ENCODE measurements around the gene GALNT14. TPM values are rescaled to one million over a fixed set of nuclear protein-coding genes. Genes with fewer than 3 reads are reported as not detected.

Gene GALNT14
- total RNA-seq, 1 donor from 2014 or later = 0.14 TPM

GRCh38 chr2:31136000-31136399 lies 2.2 kb downstream of the GALNT14 start:
- H3K9me3 ChIP-seq (replicated peaks) = no peaks in the 10 kb centered on the region
- H3K27ac ChIP-seq (replicated peaks) = no peak overlapping the region
- peaks cover 22% of the 10 kb centered on the region for H3K4me1 ChIP-seq
- intact Hi-C loops (cut with micrococcal nuclease) = no loop called here
- no peaks in the 10 kb centered on the region for H3K36me3 ChIP-seq
- no peak for DNase-seq
- no peak for TF ChIP-seq CTCF (IDR thresholded peaks at IDR 0.05; ENCODE audit: borderline replicate concordance)
- no peak overlapping the region for H3K4me3 ChIP-seq
- H3K27me3 ChIP-seq (ENCODE audit: low read depth) = peaks cover 68% of the 10 kb centered on the region

- Histone ChIP-seq H3K9me3 (replicated peaks) (no peaks in the 10 kb centered on the region), H3K27ac (replicated peaks) (no peak overlapping the region), H3K27me3 (ENCODE audit: low read depth) (peaks cover 66% of the 10 kb centered on the region), H3K36me3 (no peaks in the 10 kb centered on the region), H3K4me1 (peaks cover 27% of the 10 kb centered on the region), H3K4me3 (no peak overlapping the region)
- intact Hi-C loops (cut with micrococcal nuclease) = no loop called here
- no peak for TF ChIP-seq CTCF (IDR thresholded peaks at IDR 0.05; ENCODE audit: borderline replicate concordance)
- DNase-seq = no peak
Observed at GRCh38 chr2:31134480-31134879, 3.8 kb downstream of the GALNT14 start.

- Histone ChIP-seq H3K27me3 (ENCODE audit: low read depth) (peaks cover 54% of the 10 kb centered on the region), H3K4me3 (no peak overlapping the region), H3K36me3 (no peaks in the 10 kb centered on the region), H3K9me3 (replicated peaks) (no peaks in the 10 kb centered on the region), H3K27ac (replicated peaks) (no peak overlapping the region), H3K4me1 (peaks cover 15% of the 10 kb centered on the region)
- TF ChIP-seq CTCF (IDR thresholded peaks at IDR 0.05; ENCODE audit: borderline replicate concordance) = no peak
- intact Hi-C loops (cut with micrococcal nuclease) = no loop called here
- DNase-seq = no peak
Observed at GRCh38 chr2:31132786-31133185, 5.5 kb downstream of the GALNT14 start.

GRCh38 chr2:31131871-31132270 lies 6.4 kb downstream of the GALNT14 start:
- TF ChIP-seq CTCF (IDR thresholded peaks at IDR 0.05; ENCODE audit: borderline replicate concordance) = no peak
- Histone ChIP-seq H3K27ac (replicated peaks) (no peak overlapping the region), H3K36me3 (no peaks in the 10 kb centered on the region), H3K4me1 (peaks cover 6% of the 10 kb centered on the region), H3K9me3 (replicated peaks) (no peaks in the 10 kb centered on the region), H3K4me3 (no peak overlapping the region), H3K27me3 (ENCODE audit: low read depth) (peaks cover 45% of the 10 kb centered on the region)
- no peak for DNase-seq
- intact Hi-C loops (cut with micrococcal nuclease) = no loop called here

- no peak for TF ChIP-seq CTCF (IDR thresholded peaks at IDR 0.05; ENCODE audit: borderline replicate concordance)
- DNase-seq = no peak
- intact Hi-C loops (cut with micrococcal nuclease) = no loop called here
- Histone ChIP-seq H3K9me3 (replicated peaks) (no peaks in the 10 kb centered on the region), H3K36me3 (no peaks in the 10 kb centered on the region), H3K4me1 (peaks cover 5% of the 10 kb centered on the region), H3K27me3 (ENCODE audit: low read depth) (peaks cover 27% of the 10 kb centered on the region), H3K4me3 (no peak overlapping the region), H3K27ac (replicated peaks) (no peak overlapping the region)
Observed at GRCh38 chr2:31129375-31130171, 8.7 kb downstream of the GALNT14 start.

Measured in left ventricle myocardium inferior (tissue), 1 donor.